H1 (cell line): ENCODE results near the gene DISC1. TPM values are rescaled to one million over a fixed set of nuclear protein-coding genes. Genes with fewer than 3 reads are reported as not detected.

Experiments
- CTCF ChIA-PET: fragments of 300-600 bp; sonication (Branson Sonifier 250); formaldehyde crosslinking; loops from one replicate; lab custom pipeline; 2021; ENCODE audit not compliant: partially characterized antibody; lab: Charles Lee
- POLR2A ChIA-PET: fragments of 300-600 bp; sonication (Branson Sonifier 250); formaldehyde crosslinking; loops from one replicate; lab custom pipeline; 2021; ENCODE audit warnings: inconsistent platforms; ENCODE audit not compliant: partially characterized antibody; lab: Charles Lee
- DNase-seq, 2 experiments: peaks; one replicate each; pipeline versions ENCODE4 v3.0.0 to v3.0.0-alpha.2; 2010 to 2022; ENCODE audit warnings: low spot score in 2 of 2, low read depth in 1 of 2, mixed read lengths in 1 of 2
- FAIRE-seq: peaks from 2 replicates; lab custom pipeline; 2011; peaks lifted over from hg19 to GRCh38; lab: Jason Lieb, UNC
- H2AFZ ChIP-seq: 2 replicates; pipeline ENCODE4 v1.8.1; 2012; ENCODE audit warnings: low read length, inconsistent platforms
- H2AK5ac ChIP-seq: 2 replicates; pipeline ENCODE4 v1.6.1; 2013; ENCODE audit warnings: low read depth, low read length
- H2BK120ac ChIP-seq: replicated peaks from 2 replicates; pipeline ENCODE3; 2013; ENCODE audit warnings: low read depth, low read length, inconsistent platforms
- H2BK12ac ChIP-seq: 2 replicates; pipeline ENCODE4 v1.6.1; 2013; ENCODE audit warnings: low read depth, low read length
- H2BK15ac ChIP-seq: 2 replicates; pipeline ENCODE4 v1.6.1; 2013; ENCODE audit warnings: low read length
- H2BK20ac ChIP-seq: 2 replicates; pipeline ENCODE4 v1.6.1; 2013; ENCODE audit warnings: low read length
- H2BK5ac ChIP-seq: 2 replicates; pipeline ENCODE4 v1.6.1; 2013; ENCODE audit warnings: low read depth, low read length
- H3K14ac ChIP-seq: 2 replicates; pipeline ENCODE4 v1.6.1; 2013; ENCODE audit warnings: inconsistent platforms; ENCODE audit not compliant: insufficient read length
- H3K18ac ChIP-seq: 2 replicates; pipeline ENCODE4 v1.6.1; 2013; ENCODE audit warnings: low read length; ENCODE audit errors: extremely low read depth
- H3K23ac ChIP-seq: 2 replicates; pipeline ENCODE4 v1.6.1; 2013; ENCODE audit warnings: inconsistent platforms; ENCODE audit not compliant: insufficient read length
- H3K23me2 ChIP-seq: 2 replicates; pipeline ENCODE4 v1.6.1; 2013; ENCODE audit warnings: low read depth, low read length
- H3K27ac ChIP-seq: 2 replicates; pipeline ENCODE4 v1.6.1; 2011; ENCODE audit warnings: low read depth, low read length, inconsistent platforms
- H3K27me3 ChIP-seq, 4 experiments: replicated peaks in 1 of 4; 1 replicate in 1 of 4; 2 replicates in 3 of 4; pipeline versions ENCODE4 v1.6.1 to v1.8.1; 2011 to 2013; ENCODE audit warnings: low read length in 3 of 4, mild to moderate bottlenecking in 3 of 4, inconsistent platforms in 2 of 4, mixed read lengths in 2 of 4, moderate library complexity in 1 of 4; ENCODE audit not compliant: control insufficient read depth in 3 of 4, insufficient read depth in 3 of 4; ENCODE audit errors: extremely low read depth in 1 of 4
- H3K36me3 ChIP-seq, 4 experiments: 2 replicates each; pipeline versions ENCODE4 v1.6.1 to v1.8.1; 2011 to 2013; ENCODE audit warnings: mild to moderate bottlenecking in 4 of 4, low read length in 3 of 4, moderate library complexity in 2 of 4, control low read depth in 1 of 4, inconsistent platforms in 1 of 4; ENCODE audit not compliant: insufficient read depth in 4 of 4, control insufficient read depth in 2 of 4
- H3K4ac ChIP-seq: replicated peaks from 2 replicates; pipeline ENCODE3; 2013; ENCODE audit warnings: low read length, low read depth, mixed read lengths, inconsistent platforms; ENCODE audit not compliant: insufficient read length
- H3K4me1 ChIP-seq, 4 experiments: replicated peaks in 1 of 4; 1 replicate in 1 of 4; 2 replicates in 3 of 4; pipeline versions ENCODE4 v1.6.1 to v1.8.1; 2011 to 2013; ENCODE audit warnings: low read length in 3 of 4, inconsistent platforms in 2 of 4, mixed read lengths in 1 of 4; ENCODE audit not compliant: insufficient read depth in 4 of 4, control insufficient read depth in 3 of 4
- H3K4me2 ChIP-seq, 2 experiments: 2 replicates each; pipeline versions ENCODE4 v1.6.1 to v1.8.1; 2011 to 2013; ENCODE audit warnings: low read depth in 2 of 2, low read length in 2 of 2, control low read depth in 1 of 2, inconsistent platforms in 1 of 2, mild to moderate bottlenecking in 1 of 2; ENCODE audit not compliant: insufficient read depth in 1 of 2
- H3K4me3 ChIP-seq, 4 experiments: fragments of 200-600, 300-600 bp in 1 of 4; sonication (generic), shearing (Covaris generic), sonication (Bioruptor Twin) in 1 of 4; 2 replicates each; pipeline versions ENCODE4 v1.5.1 to v1.8.1; 2011 to 2016; ENCODE audit warnings: low read length in 4 of 4, low read depth in 3 of 4, control low read depth in 2 of 4, inconsistent platforms in 2 of 4, mild to moderate bottlenecking in 2 of 4, mixed read lengths in 1 of 4, moderate library complexity in 1 of 4; ENCODE audit not compliant: insufficient read depth in 2 of 4; ENCODE audit errors: extremely low read depth in 1 of 4
- H3K56ac ChIP-seq: replicated peaks from 2 replicates; pipeline ENCODE3; 2013; ENCODE audit warnings: low read depth, mild to moderate bottlenecking, mixed read lengths, low read length, inconsistent platforms; ENCODE audit not compliant: insufficient read length
- H3K79me1 ChIP-seq: 2 replicates; pipeline ENCODE4 v1.6.1; 2013; ENCODE audit warnings: low read depth, low read length, control low read depth
- H3K79me2 ChIP-seq, 2 experiments: 2 replicates each; pipeline versions ENCODE4 v1.6.1 to v1.8.1; 2012 to 2013; ENCODE audit warnings: low read length in 2 of 2, mild to moderate bottlenecking in 2 of 2, inconsistent platforms in 1 of 2; ENCODE audit not compliant: insufficient read depth in 2 of 2, control insufficient read depth in 1 of 2
- H3K9ac ChIP-seq, 4 experiments: replicated peaks in 1 of 4; 1 replicate in 1 of 4; 2 replicates in 3 of 4; pipeline versions ENCODE4 v1.6.1 to v1.8.1; 2011 to 2013; ENCODE audit warnings: low read depth in 3 of 4, low read length in 3 of 4, control low read depth in 2 of 4, mild to moderate bottlenecking in 2 of 4, moderate library complexity in 2 of 4, inconsistent platforms in 1 of 4; ENCODE audit errors: extremely low read depth in 1 of 4
- H3K9me3 ChIP-seq, 2 experiments: 2 replicates each; pipeline versions ENCODE4 v1.6.1 to v1.8.1; 2012 to 2013; ENCODE audit warnings: mild to moderate bottlenecking in 2 of 2, moderate library complexity in 2 of 2, control low read depth in 1 of 2, inconsistent platforms in 1 of 2, low read depth in 1 of 2, low read length in 1 of 2, mixed read lengths in 1 of 2; ENCODE audit not compliant: insufficient read depth in 2 of 2
- H4K20me1 ChIP-seq, 2 experiments: replicated peaks in 1 of 2; 2 replicates each; pipeline versions ENCODE3 to v1.8.1; 2011 to 2013; ENCODE audit warnings: inconsistent platforms in 2 of 2, low read length in 2 of 2, mild to moderate bottlenecking in 1 of 2; ENCODE audit not compliant: insufficient read depth in 2 of 2, control insufficient read depth in 1 of 2
- H4K5ac ChIP-seq: 2 replicates; pipeline ENCODE4 v1.6.1; 2013; ENCODE audit warnings: low read length, low read depth, mixed read lengths, inconsistent platforms; ENCODE audit not compliant: insufficient read length
- H4K8ac ChIP-seq: 2 replicates; pipeline ENCODE4 v1.8.0; 2013; ENCODE audit warnings: mild to moderate bottlenecking, moderate library complexity, low read length, inconsistent platforms; ENCODE audit not compliant: insufficient read depth; ENCODE audit errors: extremely low read depth
- H4K91ac ChIP-seq: replicated peaks from 2 replicates; pipeline ENCODE3; 2013; ENCODE audit warnings: low read length, mixed read lengths, inconsistent platforms; ENCODE audit not compliant: insufficient read length
- EGR1 ChIP-seq: IDR thresholded peaks from 2 replicates; pipeline ENCODE4 v1.6.1; 2011; ENCODE audit warnings: low read depth, low read length, borderline replicate concordance
- WGBS, 2 experiments: shearing (Covaris generic) in 1 of 2; methylation state at CpG; one replicate each; pipeline versions ENCODE4 v1.1.6 to v1.1.7; 2013 to 2015; ENCODE audit warnings: low lambda C conversion rate in 2 of 2, mixed read lengths in 2 of 2, inconsistent platforms in 1 of 2, low coverage in 1 of 2, missing lambda C conversion rate in 1 of 2; ENCODE audit not compliant: insufficient replicate concordance in 2 of 2, insufficient coverage in 1 of 2, insufficient read length in 1 of 2; ENCODE audit errors: extremely low coverage in 1 of 2, missing lambda C conversion rate in 1 of 2; 5-methylcytosine and 5-hydroxymethylcytosine counted together
- polyA plus RNA-seq, 7 experiments: library from polyadenylated mRNA; depleted of rRNA in 3 of 7; stranded (reverse) in 5 of 7; unstranded in 2 of 7; fragments of >200 nt in 5 of 7; fragments of 200-250 nt in 2 of 7; gene quantifications; 1 replicate in 5 of 7; 2 replicates in 1 of 7; 4 replicates in 1 of 7; pipeline versions ENCODE4 v1.2.1 to v1.2.3, GENCODE V29; 2011 to 2013; ENCODE audit warnings: missing spikeins in 2 of 7, mixed read lengths in 2 of 7
- total RNA-seq: library from RNA; stranded (reverse); fragmentation: NEBNext Ultra II Directional; extraction: Animal tissue kit (Norgen Biotek cat#: 25700); gene quantifications from 2 replicates; pipeline ENCODE4 v1.2.1, GENCODE V29; 2021

DISC1 gene
- total and polyA plus RNA-seq, 2 of the 8 experiments (the other 6 are each of a cell fraction or from before 2014, with no cell fraction given): 1.1 to 3.5 TPM

- Histone ChIP-seq H2BK120ac (no peak overlapping the region), H3K23me2 (no peaks in the 10 kb centered on the region), H2AK5ac (no peak overlapping the region), H3K4ac (no peak overlapping the region), H3K27me3 (no peaks in the 10 kb centered on the region; a peak in 1 of 7 replicates), H3K56ac (no peak overlapping the region), H3K36me3 (no peaks in the 10 kb centered on the region), H4K8ac (no peak overlapping the region), H3K4me3 (no peak overlapping the region), H3K79me2 (no peaks in the 10 kb centered on the region), H3K23ac (no peak overlapping the region), H4K5ac (no peak overlapping the region), H3K18ac (no peak overlapping the region), H3K27ac (no peak overlapping the region), H2BK15ac (no peak overlapping the region), H4K91ac (no peak overlapping the region), H3K9me3 (no peaks in the 10 kb centered on the region), H4K20me1 (no peaks in the 10 kb centered on the region), H2BK12ac (no peak overlapping the region), H2BK20ac (no peak overlapping the region), H2BK5ac (no peak overlapping the region), H3K4me2 (no peak overlapping the region), H3K79me1 (no peaks in the 10 kb centered on the region), H3K14ac (no peak overlapping the region), H3K4me1 (peaks cover 0 to 5% (median 1%) of the 10 kb centered on the region in 4 experiments; a peak in 1 of 7 replicates), H2AFZ (no peak overlapping the region), H3K9ac (no peak overlapping the region)
- no peak for TF ChIP-seq EGR1
- WGBS, 2 experiments: 93% methylated on average over 3 of the region's 3 CpGs; no CpG with 5 or more reads in 1 of the 2 experiments
- no peak for DNase-seq
- ChIA-PET POLR2A (interaction anchor here (0.6 to 0.7 kb wide), 2 partner anchors 208 to 890 kb away, joined by 3 read pairs; no protein-coding TSS in a partner anchor), CTCF (no interaction called here)
- no peak for FAIRE-seq
Observed at GRCh38 chr1:231925864-231926263, 299.3 kb downstream of the DISC1 start.
